ENCODE measurements around the gene SOX11. TPM values are rescaled to one million over a fixed set of nuclear protein-coding genes. Genes with fewer than 3 reads are reported as not detected.

Gene SOX11
- total and polyA plus RNA-seq, 2 of the 8 experiments (the other 6 are each of a cell fraction or from before 2014, with no cell fraction given) = 9.0 to 55.6 TPM

GRCh38 chr2:5668682-5669250 is 23.4 kb upstream of the SOX11 start:
- Histone ChIP-seq H3K4me1 (replicated peaks in 1 of 4; ENCODE audit: control insufficient read depth in 3 of 4, insufficient read depth in 4 of 4, low read length in 3 of 4) (peaks cover 0 to 10% (median 6%) of the 10 kb centered on the region in 4 experiments; a peak in 6 of 7 replicates), H3K4ac (replicated peaks; ENCODE audit: insufficient read length, low read depth, low read length) (no peak overlapping the region), H3K36me3 (ENCODE audit: control insufficient read depth in 2 of 4, insufficient read depth in 4 of 4, low read length in 3 of 4) (no peaks in the 10 kb centered on the region), H2BK15ac (ENCODE audit: low read length) (no peak overlapping the region), H3K27ac (ENCODE audit: low read depth, low read length) (no peak overlapping the region), H2BK5ac (ENCODE audit: low read depth, low read length) (no peak overlapping the region), H2AFZ (ENCODE audit: low read length) (no peak overlapping the region), H3K4me2 (ENCODE audit: insufficient read depth in 1 of 2, low read depth in 2 of 2, low read length in 2 of 2) (no peak overlapping the region), H3K79me2 (ENCODE audit: control insufficient read depth in 1 of 2, insufficient read depth in 2 of 2, low read length in 2 of 2) (no peaks in the 10 kb centered on the region), H4K8ac (ENCODE audit: extremely low read depth, insufficient read depth, low read length) (no peak overlapping the region), H3K18ac (ENCODE audit: extremely low read depth, low read length) (no peak overlapping the region), H3K23ac (ENCODE audit: insufficient read length) (no peak overlapping the region), H3K9me3 (ENCODE audit: insufficient read depth in 2 of 2, low read depth in 1 of 2, low read length in 1 of 2) (no peaks in the 10 kb centered on the region), H3K56ac (replicated peaks; ENCODE audit: insufficient read length, low read depth, low read length) (no peak overlapping the region), H2BK12ac (ENCODE audit: low read depth, low read length) (no peak overlapping the region), H2BK20ac (ENCODE audit: low read length) (no peak overlapping the region), H2BK120ac (replicated peaks; ENCODE audit: low read depth, low read length) (no peak overlapping the region), H3K79me1 (ENCODE audit: low read depth, low read length) (no peaks in the 10 kb centered on the region), H3K27me3 (replicated peaks in 1 of 4; ENCODE audit: control insufficient read depth in 3 of 4, extremely low read depth in 1 of 4, insufficient read depth in 3 of 4, low read length in 3 of 4) (peaks cover 0 to 12% (median 9%) of the 10 kb centered on the region in 4 experiments; a peak in 5 of 7 replicates), H4K20me1 (replicated peaks in 1 of 2; ENCODE audit: control insufficient read depth in 1 of 2, insufficient read depth in 2 of 2, low read length in 2 of 2) (no peaks in the 10 kb centered on the region), H4K5ac (ENCODE audit: insufficient read length, low read depth, low read length) (no peak overlapping the region), H3K4me3 (ENCODE audit: extremely low read depth in 1 of 4, insufficient read depth in 2 of 4, low read depth in 3 of 4, low read length in 4 of 4) (no peak overlapping the region), H4K91ac (replicated peaks; ENCODE audit: insufficient read length, low read length) (no peak overlapping the region), H2AK5ac (ENCODE audit: low read depth, low read length) (no peak overlapping the region), H3K23me2 (ENCODE audit: low read depth, low read length) (peaks cover 5% of the 10 kb centered on the region; the same call in 1 of the 2 replicates), H3K14ac (ENCODE audit: insufficient read length) (no peak overlapping the region), H3K9ac (replicated peaks in 1 of 4; ENCODE audit: extremely low read depth in 1 of 4, low read depth in 3 of 4, low read length in 3 of 4) (no peak overlapping the region)
- ChIA-PET POLR2A (ENCODE audit: partially characterized antibody) (interaction anchor here (0.8 kb wide), 1 partner anchor 25 kb away, joined by 3 read pairs; no protein-coding TSS in a partner anchor), CTCF (ENCODE audit: partially characterized antibody) (interaction anchor here (0.6 kb wide), 1 partner anchor 1232 kb away, joined by 4 read pairs; no protein-coding TSS in a partner anchor)
- FAIRE-seq (no peak), DNase-seq (ENCODE audit: low read depth in 1 of 2, low spot score in 2 of 2) (no peak)
- 79% methylated on average over 8 of the region's 8 CpGs; no CpG with 5 or more reads in 1 of the 2 experiments for WGBS, 2 experiments (ENCODE audit: extremely low coverage in 1 of 2, insufficient coverage in 1 of 2, insufficient read length in 1 of 2, insufficient replicate concordance in 2 of 2, low coverage in 1 of 2, low lambda C conversion rate in 2 of 2, missing lambda C conversion rate in 1 of 2)
- TF ChIP-seq ATF3 (IDR thresholded peaks at IDR 0.05; ENCODE audit: insufficient read depth, low read depth, low read length) = no peak
